Suppressor macrophage (primary cell): ENCODE data around the gene SLC2A5.

Source experiments
- DNase-seq, 4 experiments: peaks; one replicate each; pipeline ENCODE4 v3.0.0-alpha.2; 2020 to 2022

Gene SLC2A5

DNA sequence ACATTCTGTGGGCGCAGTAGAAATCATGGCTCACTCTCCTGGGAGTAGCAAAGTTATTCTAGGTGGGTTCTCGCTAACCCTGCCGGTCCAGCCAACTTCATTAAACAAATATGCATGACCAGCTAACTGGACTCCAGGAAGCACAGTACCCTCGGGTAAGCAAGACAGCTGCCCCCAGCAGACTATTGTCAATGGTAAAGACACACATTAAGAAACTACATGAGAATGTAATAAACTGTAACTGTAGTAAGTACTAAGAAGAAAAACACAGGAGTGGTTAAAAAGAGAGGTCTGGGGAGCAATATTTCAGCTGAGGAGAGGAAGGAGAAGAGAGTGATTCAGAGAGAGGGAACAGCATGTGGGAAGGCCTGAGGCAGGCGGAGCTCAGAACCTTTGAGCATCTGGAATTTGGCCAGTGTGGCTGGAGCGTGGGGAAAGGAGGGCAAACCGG, 7.4 kb downstream of the SLC2A5 start:
- DNase-seq, result peak in 2 of 4 experiments; percentile 38 to 49

DNA sequence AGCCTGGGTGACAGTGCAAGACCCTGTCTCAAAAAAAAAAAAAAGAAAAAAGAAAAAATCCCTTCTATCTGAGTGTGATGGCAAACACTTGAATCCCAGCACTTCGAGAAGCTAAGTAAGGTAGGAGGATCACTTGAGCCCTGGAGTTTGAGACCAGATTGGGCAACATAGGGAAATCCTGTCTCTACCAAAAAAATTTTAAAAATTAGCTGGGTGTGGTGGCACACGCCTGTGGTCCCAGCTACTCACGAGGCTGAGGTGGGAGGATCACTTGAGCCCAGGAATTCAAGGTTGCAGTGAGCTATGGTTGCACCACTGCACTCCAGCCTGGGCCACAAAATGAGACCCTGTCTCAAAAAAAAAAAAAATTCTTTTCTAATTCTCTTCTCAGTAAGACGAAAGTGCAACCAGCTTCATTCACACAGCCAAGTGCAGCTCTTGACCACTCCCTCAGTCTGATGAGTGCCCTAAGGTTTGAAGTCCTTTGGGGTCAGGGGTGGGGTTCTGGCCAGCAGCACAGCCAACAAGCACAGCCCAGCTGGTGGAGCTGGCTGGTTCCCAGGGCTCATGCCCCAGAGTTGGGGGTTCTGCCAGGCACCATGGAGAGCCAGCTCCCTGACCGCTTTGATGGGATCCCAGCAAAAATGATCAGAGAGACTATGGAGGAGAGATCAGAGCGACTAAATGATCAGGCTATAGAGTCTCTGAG, 8.0 kb downstream of the SLC2A5 start:
- peak in 2 of 4 experiments; percentile 37 to 47 for DNase-seq

DNA sequence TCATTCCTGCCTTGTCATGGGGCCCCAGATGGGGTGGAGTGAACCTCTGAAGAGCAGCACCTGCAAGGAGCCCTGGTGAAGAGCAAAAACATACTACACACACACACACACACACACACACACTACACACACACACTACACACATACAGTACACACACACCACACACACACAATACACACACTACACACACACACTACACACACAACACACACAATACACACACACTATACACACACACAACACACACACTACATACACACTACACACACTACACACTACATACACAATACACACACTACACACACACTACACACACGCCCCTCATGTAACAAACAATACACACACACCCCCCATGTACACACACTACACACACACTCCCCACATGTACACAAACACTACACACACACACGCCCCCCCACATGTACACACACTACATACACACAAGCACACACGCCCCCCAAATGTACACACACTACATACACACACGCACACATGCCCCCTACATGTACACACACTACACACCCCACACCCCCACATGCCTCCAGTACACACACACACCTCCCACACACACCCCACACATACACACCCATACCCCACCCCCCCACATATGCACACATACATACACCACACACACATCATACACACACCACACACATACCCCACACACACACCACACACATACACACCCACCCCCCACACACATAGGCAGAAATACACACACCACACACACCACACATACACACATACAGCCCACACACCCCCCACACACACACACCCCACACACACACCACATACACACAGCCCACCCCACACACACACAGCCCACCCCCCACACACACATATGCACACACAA, 9.3 kb downstream of the SLC2A5 start:
- no peak for DNase-seq

DNA sequence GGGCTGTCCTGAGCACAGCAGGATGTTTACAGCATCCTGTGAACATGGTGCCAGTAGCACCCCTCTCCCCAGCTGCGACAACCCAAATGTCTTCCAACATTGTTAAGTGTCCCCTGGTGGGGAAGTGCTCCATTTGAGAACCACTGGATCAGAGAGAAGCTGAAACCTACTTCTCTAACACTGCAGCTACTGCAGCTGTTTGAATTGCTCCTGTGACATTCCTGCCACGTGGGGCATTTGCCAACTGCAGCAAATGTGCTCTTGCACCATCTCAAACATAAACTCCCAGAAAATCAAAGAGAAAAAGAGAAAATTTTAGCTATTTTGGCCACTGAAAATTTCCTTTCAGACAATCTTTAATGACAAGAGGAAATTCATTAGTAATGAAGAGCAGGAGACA, 11.0 kb downstream of the SLC2A5 start:
- peak; percentile 40 to 79 (median 66) for DNase-seq

DNA sequence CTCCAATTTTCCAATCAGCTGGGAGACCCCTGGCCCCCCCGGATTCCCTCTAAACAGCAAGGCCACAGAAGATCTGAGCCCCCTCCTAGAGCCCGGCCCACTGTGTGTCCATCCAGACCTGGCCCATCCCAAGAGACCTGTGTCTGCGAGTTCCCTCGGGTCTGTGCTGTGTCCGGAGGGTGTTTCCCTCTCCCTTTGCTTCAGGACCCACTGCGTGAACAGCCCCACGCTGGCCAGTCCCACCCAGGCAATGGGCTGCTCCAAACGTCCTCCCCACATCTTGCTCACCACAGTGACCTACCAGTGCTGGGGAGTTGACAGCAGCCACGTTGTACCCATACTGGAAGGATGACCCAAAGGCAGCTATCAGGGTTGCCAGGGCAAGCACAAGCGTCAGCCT, 11.6 kb downstream of the SLC2A5 start:
- no peak for DNase-seq

DNA sequence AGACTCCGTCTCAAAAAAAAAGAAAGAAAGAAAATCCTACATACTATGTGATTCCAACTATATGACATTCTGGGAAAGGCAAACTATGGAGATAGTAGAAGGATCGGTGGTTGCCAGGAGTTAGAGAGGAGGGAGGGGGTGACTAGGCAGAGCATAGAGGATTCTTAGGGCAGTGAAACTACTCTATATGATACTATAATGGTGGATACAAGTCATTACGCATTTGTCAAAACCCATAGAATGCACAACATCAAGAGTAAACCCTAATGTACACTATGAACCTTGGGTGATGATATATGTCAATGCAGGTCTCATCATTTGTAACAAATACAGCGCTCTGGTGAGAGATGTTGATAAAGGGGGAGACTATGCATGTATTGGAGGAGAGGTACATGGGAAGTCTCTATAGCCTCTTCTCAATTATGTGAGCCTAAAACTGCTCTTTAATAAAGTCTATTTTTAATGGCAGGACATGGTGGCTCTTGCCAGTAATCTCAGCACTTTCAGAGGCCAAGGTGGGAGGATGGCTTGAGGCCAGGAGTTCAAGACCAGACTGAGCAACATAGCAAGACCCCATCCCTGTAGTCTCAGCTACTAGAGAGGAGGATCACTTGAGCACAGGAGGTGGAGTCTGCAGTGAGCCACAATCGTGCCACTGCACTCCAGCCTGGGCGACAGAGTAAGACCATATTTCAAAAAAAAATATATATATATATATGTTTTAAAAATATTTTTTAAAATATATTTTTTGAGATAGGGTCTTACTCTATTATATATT, 17.0 kb downstream of the SLC2A5 start:
- no peak for DNase-seq

DNA sequence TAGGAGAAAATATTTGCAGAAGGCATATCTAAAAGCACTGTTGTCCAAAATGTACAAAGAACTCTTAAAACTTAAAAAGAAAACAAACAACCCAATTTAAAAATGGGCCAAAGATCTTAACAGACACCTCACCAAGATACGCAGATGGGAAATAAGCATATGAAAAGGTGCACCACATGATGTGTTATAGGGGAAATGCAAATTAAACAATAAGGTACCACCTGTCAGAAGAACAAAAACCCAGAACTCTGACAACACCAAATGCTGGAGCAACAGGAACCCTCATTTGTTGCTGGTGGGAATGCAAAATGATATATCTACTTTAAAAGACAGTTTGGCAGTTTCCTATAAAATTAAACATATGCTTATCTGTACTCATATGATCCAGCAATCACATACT, 18.1 kb downstream of the SLC2A5 start:
- DNase-seq, result no peak

DNA sequence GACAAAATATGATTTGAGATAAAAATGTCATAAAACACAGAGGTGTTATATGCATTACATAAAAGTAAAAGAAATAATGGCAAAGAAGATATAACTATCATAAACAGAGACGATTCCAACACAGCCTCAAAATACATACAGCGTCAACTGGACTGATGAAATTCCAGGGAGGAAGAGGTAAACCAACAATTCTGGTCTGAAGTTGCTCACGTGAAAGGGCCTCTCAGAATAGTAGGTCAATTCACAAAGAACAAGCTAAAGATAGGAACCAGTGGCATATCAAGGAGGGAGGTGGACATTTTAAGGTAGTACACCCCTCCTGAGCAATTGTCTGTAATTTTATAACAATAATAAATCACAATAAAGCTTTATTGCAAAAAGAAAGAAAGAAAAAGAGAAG, 18.6 kb downstream of the SLC2A5 start:
- DNase-seq, result no peak

DNA sequence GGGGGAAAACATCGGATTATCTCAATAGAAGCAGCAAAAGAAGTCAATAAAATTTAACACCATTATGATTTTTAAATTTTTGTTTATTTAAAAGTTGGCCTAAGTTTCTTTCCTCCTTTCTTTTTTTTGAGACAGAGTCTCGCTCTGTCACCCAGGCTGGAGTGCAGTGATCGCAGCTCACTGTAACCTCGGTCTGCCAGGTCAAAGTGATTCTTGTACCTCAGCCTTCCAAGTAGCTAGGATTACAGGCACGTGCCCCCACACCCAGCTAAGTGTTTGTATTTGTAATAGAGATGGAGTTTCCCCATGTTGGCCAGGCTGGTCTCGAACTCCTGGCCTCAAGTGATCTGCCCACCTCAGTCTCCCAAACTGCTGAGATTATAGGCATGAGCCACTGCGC, 20.9 kb downstream of the SLC2A5 start:
- DNase-seq, result no peak

DNA sequence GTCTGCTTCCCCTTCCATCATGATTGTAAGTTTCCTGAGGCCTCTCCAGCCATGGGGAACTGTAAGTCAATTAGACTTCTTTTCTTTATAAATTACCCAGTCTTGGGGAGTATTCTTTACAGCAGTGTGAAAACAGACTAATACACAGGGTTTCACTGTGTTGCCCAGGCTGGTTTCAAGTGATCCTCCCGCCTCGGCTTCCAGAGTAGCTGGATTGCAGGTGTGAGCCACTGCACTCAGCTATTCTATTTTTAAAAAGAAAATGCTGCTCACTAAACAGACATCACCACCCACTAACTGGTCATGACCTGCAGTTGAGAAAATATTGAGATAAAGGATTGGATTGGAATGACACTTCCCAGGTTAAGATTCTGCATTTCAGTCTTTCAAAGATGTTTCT, 22.4 kb downstream of the SLC2A5 start:
- DNase-seq, result no peak

DNA sequence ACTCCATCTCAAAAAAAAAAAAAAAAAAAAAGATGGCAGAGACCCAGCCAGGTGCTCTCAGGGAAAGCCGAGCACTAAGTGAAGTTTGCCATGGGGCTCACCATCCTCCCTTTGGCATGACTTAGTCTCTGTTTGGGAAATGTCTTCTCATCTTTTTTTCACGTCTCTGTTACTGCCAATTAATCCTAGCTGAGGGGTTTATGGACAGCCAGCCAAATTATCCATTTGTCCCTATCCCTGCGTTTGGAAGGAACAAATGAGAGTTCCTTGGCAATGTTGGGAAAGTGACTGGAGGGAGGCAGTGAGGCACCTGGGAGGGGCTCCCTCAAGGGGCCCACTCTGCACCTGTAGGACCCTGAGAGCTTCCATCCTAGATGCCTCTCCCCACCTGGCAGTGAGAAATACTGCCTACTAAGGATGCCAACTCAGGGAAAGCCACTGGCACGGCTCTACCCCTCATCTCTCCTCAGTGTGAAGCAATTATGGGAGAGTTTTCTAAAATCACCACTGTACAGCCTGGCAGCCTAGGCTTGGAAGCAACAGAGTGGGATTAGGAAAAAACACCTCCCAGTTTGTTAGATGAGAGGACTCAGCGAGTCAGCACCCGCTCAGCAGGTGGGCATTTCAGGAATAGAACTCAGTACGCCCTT, 23.4 kb downstream of the SLC2A5 start:
- DNase-seq, result no peak

DNA sequence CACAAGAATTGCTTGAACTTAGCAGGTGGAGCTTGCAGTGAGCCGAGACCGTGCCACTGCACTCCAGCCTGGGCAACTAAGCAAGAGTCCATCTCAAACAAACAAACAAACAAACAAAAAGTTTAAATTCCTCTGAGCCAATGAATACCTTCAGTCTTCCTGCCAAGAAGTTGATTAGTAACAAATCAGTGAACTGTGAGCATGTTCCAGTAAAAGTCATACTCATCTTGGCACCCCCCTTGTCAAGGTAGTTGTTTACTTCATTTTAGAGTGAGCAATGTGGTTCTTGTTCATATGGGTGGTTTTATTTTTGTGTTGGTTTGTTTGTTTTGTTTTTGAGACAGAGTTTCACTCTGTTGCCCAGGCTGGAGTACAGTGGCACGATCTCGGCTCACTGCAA, 25.2 kb downstream of the SLC2A5 start:
- no peak for DNase-seq

DNA sequence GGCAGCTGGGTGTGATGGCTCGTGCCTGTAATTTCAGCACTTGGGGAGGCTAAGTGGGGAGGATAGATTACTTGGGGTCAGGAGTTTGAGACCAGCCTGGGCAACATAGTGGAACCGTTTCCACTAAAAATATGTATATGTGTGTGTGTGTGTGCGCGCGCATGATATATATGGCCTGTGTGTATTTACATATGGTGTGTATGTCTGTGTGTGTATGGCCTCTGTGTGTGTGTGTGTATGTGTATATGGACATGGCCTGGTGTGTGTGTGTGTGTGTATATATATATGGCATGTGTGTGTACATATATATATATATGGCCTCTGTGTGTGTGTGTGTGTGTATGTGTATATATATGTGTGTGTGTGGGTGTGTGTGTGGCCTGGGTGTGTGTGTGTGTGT, 27.2 kb downstream of the SLC2A5 start:
- DNase-seq, result no peak

DNA sequence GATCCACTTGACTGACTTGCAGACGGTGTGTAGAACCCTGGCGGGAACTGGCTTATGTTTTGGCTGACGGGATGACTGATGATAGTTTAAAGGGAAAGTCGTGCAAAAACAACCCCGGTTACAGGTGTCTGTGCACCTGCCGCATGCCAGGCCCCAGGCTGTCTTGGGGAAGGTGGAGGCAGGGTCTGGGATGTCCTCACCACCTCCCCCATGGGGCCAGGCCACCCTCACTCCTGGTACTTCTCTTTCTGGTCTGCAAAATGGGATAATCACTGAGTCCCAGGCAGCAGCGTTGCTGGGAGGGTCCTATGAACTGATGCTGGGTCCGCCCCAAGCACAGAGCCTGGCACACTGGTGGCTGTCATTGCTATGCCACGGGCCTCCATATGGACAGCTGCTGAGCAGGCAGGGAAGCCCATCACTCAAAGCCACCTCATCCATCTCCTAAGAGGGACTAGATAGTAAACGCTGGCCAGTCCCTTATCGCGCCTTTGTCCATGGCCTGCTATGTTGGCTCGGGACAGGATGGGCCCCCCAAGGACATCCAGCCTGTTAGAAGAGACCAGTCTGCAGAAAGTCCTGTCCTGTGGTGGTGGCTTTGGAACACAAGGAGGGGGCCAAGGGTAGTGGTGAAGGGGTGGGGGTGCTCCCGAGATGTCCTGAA, 28.2 kb downstream of the SLC2A5 start:
- DNase-seq, result no peak

DNA sequence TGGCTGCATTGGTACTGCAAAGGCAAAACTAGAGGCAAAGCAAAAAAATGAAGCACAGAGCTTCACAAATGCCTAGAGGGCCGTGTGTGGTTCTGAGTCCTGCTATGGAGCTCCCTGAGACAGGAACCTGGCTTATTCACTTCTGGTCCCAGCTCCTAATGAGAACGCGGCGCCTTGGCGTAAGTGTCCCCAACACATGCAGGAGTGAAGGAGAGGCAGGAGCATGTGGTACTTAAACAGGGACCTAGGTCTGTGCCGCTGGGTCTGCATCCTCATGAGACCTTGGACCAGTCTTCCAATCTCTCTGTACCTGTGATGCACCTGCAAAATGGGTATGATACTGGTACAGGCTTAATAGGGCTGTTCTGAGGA, 28.8 kb downstream of the SLC2A5 start:
- DNase-seq, result no peak

DNA sequence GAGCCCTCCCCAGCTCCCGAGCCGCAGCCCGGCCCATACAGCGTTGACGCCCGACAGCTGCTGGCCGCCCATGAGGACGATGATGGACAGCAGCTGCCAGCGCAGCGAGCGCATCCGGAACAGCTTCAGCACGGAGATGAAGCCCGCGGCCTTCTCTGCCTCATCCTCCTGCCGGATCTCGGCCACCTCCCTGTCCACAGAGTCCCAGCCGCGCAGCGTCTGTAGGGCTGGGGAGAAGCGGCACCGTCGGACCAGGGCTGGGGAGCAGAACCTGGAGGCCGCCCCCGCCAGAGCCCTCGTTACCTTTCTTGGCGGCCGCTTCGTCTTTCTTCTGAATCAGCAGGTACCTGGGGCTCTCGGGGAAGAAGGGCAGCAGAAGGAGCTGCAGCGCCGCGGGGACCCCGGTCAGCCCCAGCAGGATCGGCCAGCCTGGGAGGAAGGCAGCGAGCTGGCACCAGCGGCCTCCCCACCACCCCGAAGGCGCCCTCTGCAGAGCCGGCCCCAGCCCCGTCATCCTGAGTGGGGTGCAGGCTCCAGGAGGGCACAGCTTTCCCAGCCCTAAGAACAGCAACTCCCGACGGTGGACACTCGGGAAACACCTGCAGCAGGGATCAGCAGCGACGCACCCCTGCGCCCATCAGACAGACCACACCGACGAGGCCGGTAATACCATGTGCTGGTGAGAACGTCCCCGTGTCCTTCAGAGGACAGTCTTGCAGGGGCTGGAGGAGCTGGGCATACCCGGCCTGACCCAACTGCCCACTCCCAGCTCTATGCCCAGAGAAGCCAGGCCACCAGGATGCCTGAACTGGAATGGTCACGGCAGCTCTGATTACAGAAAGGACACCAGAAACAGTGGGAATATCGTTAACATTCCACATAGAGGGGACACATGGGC, 29.4 kb downstream of the SLC2A5 start:
- no peak for DNase-seq

DNA sequence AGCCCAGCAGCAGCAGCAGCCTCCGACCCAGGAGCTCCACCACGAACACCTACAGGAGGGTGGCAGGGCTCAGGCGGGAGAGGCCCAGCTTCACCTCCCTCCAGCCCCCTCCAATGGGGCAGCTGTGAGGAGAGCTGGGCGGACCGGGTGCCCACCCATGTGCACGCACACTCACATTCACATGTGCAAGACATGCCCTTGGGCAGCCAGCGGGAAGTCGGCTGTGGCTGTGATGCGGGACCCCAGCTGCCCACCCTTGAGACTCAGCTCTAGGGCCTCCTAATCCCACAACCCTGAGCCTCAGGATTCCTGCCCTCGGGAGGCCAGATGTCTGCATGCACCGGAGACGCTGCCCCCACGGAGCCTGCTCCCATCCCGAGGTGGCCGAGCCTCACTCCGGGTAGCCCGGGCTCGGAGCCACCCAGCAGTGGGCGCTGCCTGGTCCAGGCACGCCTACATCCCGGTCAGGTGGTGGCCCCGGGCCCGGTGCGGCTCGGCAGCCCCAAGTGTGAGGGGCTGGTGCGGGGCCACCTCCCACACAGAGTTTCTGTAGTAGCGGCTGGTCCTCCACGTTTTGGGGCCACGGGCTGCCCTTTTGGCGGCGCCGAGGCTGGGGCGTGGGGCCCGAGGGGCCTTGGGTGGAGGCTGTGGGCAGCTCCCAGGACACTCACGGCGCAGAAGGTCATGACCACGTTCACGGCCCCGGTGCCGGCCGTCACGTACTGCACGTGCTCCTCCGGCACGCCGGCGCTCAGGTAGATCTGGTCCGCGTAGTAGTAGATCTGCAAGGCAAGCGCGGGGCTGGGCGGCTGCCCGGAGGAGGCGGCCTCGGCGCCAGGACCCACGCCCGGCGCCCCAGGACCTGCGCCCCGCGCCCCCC, 30.3 kb downstream of the SLC2A5 start:
- DNase-seq, result no peak

DNA sequence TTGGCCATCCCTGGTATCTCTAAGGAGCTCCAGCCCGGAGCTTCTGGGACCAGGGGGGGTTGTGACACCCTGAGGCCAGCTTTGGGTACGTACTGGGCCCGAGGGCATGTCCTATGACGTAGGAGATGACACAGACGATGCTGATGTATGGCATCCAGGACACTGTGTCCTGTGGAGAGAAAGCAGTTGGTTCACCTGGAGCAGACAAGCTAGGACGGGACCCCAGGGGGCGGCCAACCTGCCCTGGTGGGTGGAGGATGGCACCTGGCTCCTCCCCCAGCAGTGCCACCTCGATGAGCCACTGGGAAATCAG, 31.1 kb downstream of the SLC2A5 start:
- no peak for DNase-seq

DNA sequence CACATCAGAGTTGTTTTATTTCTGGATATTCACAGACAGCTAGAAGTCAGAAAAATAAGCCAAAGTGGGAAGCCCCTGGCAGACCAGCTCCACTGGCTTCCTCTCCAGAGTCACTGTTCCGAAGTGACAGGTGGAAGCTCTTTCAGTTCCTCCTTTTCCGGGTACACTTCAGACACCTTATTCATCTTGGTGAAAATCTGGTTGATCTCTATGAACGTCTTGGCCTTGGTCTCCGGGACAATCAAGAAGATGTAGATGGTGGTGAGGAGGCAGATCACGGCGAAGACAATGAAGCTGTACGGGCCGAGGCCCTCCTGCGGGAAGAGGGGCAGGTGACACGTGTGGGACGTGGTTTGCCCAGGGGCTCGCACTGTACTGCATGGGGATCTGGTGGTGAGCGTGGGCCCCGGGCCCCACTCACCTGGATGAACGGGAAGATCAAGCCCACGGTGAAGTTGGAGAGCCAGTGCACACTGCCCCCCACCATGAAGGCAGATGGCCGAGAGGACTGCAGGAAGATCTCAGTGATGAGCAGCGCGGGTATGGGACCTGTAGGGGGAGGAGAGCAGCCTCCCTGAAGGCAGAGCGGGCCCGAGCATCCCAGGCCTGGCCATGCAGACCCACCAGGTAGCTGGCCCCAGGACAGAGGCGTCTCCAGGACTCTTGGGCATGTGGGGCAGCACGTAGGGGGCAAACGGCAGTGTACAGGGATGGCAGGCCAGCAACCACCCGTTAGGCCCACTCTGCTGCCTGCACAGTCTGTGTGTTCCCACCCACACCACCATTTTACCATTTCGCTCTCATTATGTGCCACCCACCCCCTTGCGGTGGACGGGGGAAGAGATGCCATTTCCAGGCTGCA, 31.7 kb downstream of the SLC2A5 start:
- DNase-seq, result no peak
